Spleen (tissue), 7 donors: Measurements from ENCODE around the gene ZNF609.

Experiments used
- CTCF ChIP-seq, 11 experiments: fragments of 200-600 bp in 7 of 11; fragments of 450-650 bp in 4 of 11; sonication (generic) in 4 of 11; IDR thresholded peaks in 8 of 11; conservative IDR thresholded peaks in 3 of 11; 1 replicate in 7 of 11; 2 replicates in 4 of 11; pipeline versions ENCODE4 v1.4.0 to v1.8.0; 2016 to 2021; ENCODE audit warnings: antibody characterized with exemption in 11 of 11, inconsistent platforms in 4 of 11, mild to moderate bottlenecking in 1 of 11
- POLR2A ChIP-seq, 3 donors: fragments of 450-650 bp; IDR thresholded peaks; one replicate each; pipeline ENCODE4 v1.5.1; 2017; ENCODE audit warnings: antibody characterized with exemption in 3 of 3, mild to moderate bottlenecking in 1 of 3
- donor health status: DM: no; HTN: no; CAD: no; lungs with moderate emphysema.
- donor health status: DM: no; HTN: no; CAD: no.
- donor health status: DM: no; HTN: no; CAD: no.

GRCh38 chr15:64423970-64424369 is 36.4 kb upstream of the ZNF609 start:
- no peak for TF ChIP-seq CTCF (IDR thresholded peaks at IDR 0.05 in 8 of 11, conservative IDR thresholded peaks at IDR 0.05 in 3 of 11)
- TF ChIP-seq POLR2A (IDR thresholded peaks at IDR 0.05), result no peak
